Activated CD4-positive, CD25-positive, alpha-beta regulatory T cell (primary cell): ENCODE data around the gene SPAM1.
"Not testable (repeated sequence)": the region's sequence is repeated elsewhere in the genome, so short reads cannot be mapped to it uniquely, and the experiment has no call there.

ENCODE experiments used
- DNase-seq, 4 experiments: peaks; one replicate each; lab custom pipeline; 2025; lab: John Stamatoyannopoulos, UW

The SPAM1 gene

GRCh38 chr7:123948136-123948535 is 23.1 kb downstream of the SPAM1 start:
- no peak for DNase-seq

DNA sequence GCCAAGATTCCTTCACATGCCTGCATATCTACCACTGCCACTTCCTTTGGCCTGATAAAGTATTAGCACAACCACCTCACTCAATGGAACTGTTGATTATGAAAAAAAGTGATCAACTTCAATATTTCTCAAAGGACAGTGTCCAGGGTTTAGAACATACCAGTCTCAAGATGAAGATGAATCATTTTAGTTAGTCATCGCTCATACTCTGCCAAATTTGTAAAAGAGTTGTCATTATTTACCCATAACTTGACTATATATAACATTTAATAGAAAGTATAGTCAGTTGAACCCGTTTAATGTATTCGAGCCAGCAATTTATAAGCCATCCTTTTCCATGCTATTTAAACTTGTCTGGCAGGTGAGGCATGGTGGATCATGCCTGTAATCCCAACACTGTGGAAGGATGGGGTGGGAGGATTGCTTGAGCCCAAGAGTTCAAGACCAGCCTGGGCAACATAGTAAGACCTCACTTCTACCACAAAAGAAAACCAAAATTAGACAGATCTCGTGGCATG is 33.2 kb downstream of the SPAM1 start:
- DNase-seq: no peak

DNA sequence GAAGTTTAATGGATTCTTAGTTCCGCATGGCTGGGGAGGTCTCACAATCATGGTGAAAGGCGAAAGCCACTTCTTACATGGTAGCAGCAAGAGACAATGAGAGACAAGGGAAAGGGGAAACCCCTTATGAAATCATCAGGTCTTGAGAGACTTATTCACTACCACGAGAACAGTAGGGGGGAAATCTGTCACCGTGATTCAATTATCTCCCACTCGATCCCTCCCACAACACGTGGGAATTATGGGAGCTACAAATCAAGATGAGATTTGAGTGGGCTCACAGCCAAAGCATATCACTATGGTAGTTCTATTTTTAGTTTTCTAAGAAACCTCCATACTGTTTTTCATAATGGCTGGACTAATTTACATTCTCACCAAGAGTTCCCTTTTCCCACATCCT is 36.7 kb downstream of the SPAM1 start:
- DNase-seq: no peak

- DNase-seq: no peak
These were observed 41.9 kb downstream of the SPAM1 start for GRCh38 chr7:123966936-123967335.

DNA sequence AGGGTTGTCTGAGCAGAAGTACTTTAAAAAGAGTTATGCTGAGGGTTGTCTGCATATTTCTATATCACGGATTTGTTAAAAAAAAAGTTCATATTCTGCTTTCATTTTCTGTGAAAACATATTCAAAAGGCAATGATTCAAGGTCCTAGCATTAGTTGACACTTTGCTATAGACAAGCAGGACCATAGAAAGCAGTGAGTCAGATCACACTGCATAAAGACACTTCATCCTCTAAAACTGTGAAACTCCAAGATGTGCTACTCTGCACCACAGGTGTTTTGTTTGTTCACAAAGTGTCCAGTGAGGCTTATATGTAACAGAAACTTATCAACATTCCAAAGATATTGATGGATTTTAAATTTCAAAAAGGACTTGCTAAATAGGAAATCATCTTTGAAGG is 47.0 kb downstream of the SPAM1 start:
- DNase-seq: no peak

GRCh38 chr7:123972831-123973230 is 47.8 kb downstream of the SPAM1 start:
- DNase-seq: no peak

GRCh38 chr7:123974326-123974908 is 49.4 kb downstream of the SPAM1 start:
- DNase-seq: no peak

DNA sequence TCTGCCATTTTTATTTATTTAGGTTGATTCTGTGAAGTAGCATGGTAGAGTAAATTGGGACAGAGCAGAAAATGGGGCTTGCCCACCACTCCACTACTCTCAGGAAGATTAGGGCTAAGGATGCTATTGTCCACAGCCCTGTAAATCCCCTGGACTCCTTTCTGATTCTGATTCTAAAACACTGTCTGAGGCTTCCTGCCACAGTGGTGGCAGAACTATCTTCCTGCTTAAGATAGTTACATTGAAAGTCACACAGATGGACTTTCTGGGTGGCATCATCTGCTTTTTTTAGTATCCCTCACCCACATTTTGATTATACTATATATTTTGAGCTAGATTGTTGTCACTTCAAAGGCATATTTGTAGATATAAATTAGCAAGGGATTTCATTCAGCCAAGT is 50.0 kb downstream of the SPAM1 start:
- DNase-seq: no peak

- no peak for DNase-seq
These were observed 52.0 kb downstream of the SPAM1 start for GRCh38 chr7:123977081-123977480.

GRCh38 chr7:123979876-123980275 is 54.8 kb downstream of the SPAM1 start:
- DNase-seq: no peak

DNA sequence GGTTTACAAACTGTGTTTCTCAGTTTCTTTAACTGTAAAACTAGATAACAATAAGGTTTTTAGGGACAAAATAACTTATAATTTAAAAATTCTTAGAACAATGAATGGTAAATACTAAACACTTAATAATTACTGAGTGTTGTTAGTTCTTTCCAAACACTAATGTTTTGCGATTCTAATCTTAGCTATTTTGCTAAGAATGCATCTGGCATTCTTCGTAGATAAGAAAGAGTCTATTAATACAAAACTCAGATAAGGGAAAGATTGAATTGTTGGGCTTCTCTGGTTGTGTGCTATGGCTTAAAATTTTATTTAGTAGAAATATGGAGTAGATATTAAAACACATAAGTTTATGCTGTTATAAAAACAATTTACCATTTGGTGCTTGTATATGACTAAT is 62.4 kb downstream of the SPAM1 start:
- no peak for DNase-seq

DNA sequence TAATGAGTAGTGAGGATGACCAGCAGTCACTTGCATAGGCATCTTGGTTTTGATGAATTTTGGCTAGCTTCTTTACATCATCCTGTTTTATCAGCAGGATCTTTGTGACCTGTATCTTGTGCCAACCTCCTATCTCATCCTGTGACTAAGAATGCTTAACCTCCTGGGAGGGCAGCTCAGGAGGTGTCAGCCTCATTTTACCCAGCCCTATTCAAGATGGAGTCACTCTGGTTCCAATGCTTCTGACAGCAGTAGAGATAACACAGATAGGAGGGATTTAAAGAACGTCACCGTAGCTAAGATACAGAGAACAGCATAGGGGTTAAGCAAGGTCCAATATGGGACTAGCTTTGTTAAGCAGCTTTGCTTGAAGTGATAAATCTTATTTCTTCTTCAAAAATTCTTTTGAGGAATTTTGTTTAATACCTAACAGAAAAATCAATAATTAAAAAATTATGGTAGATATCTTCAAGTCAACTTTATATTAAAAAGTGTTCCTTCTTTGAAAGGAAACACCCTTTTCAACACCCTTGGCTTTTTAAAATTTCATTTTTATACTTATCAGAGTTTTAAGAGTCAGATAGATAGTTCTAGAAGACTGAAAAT is 68.0 kb downstream of the SPAM1 start:
- no peak for DNase-seq

DNA sequence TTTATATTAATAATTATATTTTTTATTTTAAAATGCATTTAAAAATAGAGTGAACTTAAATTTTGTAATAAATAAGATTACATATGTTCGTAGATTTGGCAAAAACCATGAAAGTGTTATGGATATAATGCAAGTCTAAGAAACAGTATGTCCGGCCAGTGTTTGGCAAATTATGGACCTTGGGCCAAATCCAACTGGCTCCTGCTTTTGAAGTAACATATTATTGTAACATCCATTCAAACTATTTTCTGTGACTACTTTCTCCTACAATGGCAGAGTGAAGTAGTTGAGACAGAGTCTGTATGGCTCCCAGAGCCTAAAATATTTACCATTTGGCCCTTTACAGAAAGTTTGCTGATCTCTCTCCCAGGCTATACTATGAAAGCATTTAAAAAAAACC is 69.0 kb downstream of the SPAM1 start:
- DNase-seq: no peak

DNA sequence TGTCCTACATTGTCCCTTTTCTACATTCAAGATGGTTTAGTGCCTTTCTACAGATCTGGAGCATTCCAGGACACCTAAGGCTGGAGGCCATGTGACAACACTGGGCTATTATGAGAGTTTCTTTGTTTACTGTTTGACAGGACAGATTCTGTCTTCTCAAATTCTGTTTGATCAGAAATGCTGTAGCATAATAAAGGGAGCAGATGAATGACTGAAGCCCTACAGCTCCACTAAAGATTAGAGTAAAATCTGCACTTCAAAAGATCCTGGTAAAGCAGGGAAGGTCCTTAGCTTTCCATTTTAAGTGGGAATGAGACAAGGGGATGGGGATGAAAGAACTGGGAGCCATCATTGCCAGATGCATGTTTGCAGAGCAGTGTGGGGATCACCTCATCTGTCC is 69.4 kb downstream of the SPAM1 start:
- DNase-seq: no peak

DNA sequence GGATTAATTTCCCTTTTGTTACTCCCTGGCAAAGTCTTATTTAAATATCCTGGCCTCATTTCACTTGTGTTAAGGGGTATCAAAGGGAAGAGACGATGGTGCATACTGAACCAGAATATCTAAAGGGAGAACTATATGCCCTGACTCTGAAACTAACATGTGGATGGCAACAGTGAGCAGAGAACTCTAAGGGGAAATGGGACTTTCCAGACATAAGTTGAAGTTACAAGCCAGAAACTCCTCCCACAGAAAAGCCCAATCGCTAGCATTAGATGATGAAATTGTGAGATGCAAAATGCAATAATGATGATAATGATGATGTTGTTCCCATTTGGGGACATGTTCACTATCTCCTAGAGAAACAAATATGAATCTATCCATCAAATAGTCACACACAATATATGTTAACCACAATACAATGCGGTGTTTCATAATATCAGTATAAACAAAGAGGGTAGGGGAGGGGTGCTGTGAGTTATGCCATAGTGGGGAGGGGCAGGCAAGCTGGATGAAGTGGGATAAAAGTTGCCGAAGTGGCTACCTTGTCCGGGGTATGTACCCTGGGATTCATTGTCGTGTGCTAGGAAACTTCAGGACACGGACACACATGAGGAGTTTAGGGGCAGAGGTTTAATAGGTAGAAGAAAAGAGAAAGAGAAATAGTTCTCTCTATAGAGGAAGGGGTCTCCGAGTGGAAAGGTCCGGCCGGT is 70.7 kb downstream of the SPAM1 start:
- DNase-seq: no peak

GRCh38 chr7:123996327-123996625 is 71.2 kb downstream of the SPAM1 start:
- no peak for DNase-seq

DNA sequence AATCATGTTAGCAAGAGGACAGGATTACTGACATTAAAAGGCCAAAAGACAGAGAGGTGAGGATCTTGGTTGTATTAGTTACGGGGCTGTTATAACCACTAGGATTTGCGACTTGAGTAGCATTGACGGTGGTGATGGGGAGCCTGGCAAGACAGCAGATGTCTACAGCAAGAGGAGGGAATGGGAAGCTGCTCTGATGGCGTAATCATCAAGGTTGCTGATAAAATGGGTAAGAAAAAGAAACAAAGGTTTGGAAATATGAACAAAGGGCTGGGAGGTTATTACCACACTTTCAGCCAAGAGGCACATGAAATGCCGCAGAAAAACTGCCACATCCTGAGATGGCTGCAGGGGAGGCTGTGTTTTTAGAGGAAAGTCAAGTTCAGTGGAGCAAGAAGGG is 73.9 kb downstream of the SPAM1 start:
- no peak for DNase-seq

- DNase-seq: no peak
These were observed 74.7 kb downstream of the SPAM1 start for GRCh38 chr7:123999703-124000102.

- DNase-seq: not testable (repeated sequence)
These were observed 83.3 kb downstream of the SPAM1 start for GRCh38 chr7:124008296-124008695.

DNA sequence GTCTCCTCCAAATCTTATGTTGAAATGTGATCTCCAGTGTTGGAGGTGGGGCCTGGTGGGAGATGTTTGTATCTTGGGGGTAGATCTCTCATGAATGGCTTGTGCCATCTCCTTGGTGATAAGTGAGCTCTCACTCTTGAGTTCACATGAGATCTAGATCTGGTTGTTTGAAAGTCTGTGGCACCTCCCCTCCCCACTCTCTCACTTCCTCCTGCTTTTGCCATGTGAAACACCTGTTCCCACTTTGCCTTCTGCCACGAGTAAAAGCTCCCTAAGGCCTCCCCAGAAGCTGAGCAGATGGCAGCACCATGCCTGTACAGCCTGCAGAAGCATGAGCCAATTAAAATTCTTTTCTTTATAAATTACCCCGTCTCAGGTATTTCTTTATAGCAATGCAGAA is 84.3 kb downstream of the SPAM1 start:
- DNase-seq: no peak
